Left lung (tissue), 10 donors: Measurements from ENCODE around the gene B3GALNT2. TPM values are rescaled to one million over a fixed set of nuclear protein-coding genes. Genes with fewer than 3 reads are reported as not detected.
"Not testable (repeated sequence)": the region's sequence is repeated elsewhere in the genome, so short reads cannot be mapped to it uniquely, and the experiment has no call there.

Source experiments
- ATAC-seq: fragments of 200-7000 bp; cut with Tn5 transposase; one replicate; pipeline ENCODE4 v1.9.1; 2020; ENCODE audit warnings: moderate library complexity
- DNase-seq, 4 donors: peaks; one replicate each; pipeline ENCODE4 v3.0.0-alpha.2; 2013 to 2020
- H3K27ac ChIP-seq, 2 donors: fragments of 200-600 bp; sonication (generic) in 1 of 2; one replicate each; pipeline versions ENCODE4 v1.5.0 to v1.8.0; 2020 to 2021
- H3K27me3 ChIP-seq, 2 donors: fragments of 200-600 bp; sonication (generic) in 1 of 2; one replicate each; pipeline versions ENCODE4 v1.5.0 to v1.8.0; 2020 to 2021
- H3K36me3 ChIP-seq, 2 donors: fragments of 200-600 bp; sonication (generic) in 1 of 2; one replicate each; pipeline versions ENCODE4 v1.5.0 to v1.8.0; 2020 to 2021
- H3K4me1 ChIP-seq, 2 donors: fragments of 200-600 bp; one replicate each; pipeline ENCODE4 v1.8.0; 2021
- H3K4me3 ChIP-seq, 2 donors: fragments of 200-600 bp; sonication (generic) in 1 of 2; one replicate each; pipeline versions ENCODE4 v1.5.0 to v1.8.0; 2020 to 2021; ENCODE audit warnings: mild to moderate bottlenecking in 1 of 2
- H3K9me3 ChIP-seq, 2 donors: fragments of 200-600 bp; sonication (generic) in 1 of 2; one replicate each; pipeline versions ENCODE4 v1.5.0 to v1.8.0; 2020 to 2021
- intact Hi-C, 2 donors: fragments of 100-400 bp; cut with DNase I; formaldehyde crosslinking; loops; one replicate each; pipeline versions ENCODE4 v1.11.2 to v1.14.2; 2022
- polyA plus RNA-seq, 6 donors: library from polyadenylated mRNA; unstranded; fragments of 120-200 nt; gene quantifications; one replicate each; pipeline ENCODE4 v1.2.1, GENCODE V29; 2013; ENCODE audit not compliant: insufficient read length in 6 of 6
- total RNA-seq, 2 donors: library from RNA; stranded (reverse); fragmentation: NEBNext Ultra II Directional; extraction: Animal tissue kit (Norgen Biotek cat#: 25700); gene quantifications; one replicate each; pipeline ENCODE4 v1.2.1, GENCODE V29; 2021
- TF ChIP-seq, protein P1 (sequence below), 2 donors: fragments of 200-600 bp; sonication (generic) in 1 of 2; IDR thresholded peaks; one replicate each; pipeline versions ENCODE4 v1.5.0 to v1.8.0; 2021; ENCODE audit warnings: antibody characterized with exemption in 2 of 2
- donor health status: DM: no; HTN: yes; CAD: no.
- donor health status: DM: no; HTN: no; CAD: no.

Gene B3GALNT2
- total and polyA plus RNA-seq, 8 donors, result 18.1 to 31.1 (median 25.2) TPM

DNA sequence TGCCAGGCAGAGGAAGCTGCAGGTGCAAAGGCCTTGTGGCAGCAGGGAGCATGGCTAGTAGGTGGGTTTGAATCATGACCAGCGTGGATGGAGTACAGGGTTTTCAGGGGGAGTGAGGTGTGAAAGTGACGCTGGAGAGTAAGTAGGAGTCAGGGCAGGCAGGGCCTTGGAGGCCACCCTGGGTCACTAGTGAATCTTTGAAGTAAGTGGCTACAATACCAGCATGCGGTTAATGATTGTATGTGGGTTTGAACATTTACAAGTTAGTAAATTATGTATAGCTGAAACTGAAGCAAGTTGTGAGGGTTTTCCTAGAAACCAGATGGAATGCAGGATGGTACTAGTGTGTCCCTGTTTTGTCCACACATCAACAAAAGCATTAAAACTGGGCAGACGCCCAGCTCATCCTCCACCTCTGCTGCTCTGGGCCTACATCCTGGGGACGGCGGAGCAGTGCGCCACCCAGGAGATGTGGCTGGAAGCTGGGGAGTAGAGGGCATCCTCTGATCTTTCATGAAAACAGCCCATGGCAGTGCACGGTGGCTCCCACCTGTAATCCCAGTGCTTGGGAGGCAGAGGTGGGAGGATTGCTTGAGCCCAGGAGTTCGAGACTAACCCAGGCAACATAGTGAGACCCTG is 41.2 kb upstream of the B3GALNT2 start:
- peaks cover 0 to 4% of the 10 kb centered on the region in 2 donors for H3K27me3 ChIP-seq
- H3K4me1 ChIP-seq, result no peaks in the 10 kb centered on the region
- H3K4me3 ChIP-seq, result no peak overlapping the region
- no peaks in the 10 kb centered on the region for H3K9me3 ChIP-seq
- no peak for DNase-seq
- ATAC-seq, result no peak
- H3K27ac ChIP-seq, result no peak overlapping the region
- intact Hi-C loops, result no loop called here
- H3K36me3 ChIP-seq, result no peaks in the 10 kb centered on the region
- TF ChIP-seq, protein P1, sequence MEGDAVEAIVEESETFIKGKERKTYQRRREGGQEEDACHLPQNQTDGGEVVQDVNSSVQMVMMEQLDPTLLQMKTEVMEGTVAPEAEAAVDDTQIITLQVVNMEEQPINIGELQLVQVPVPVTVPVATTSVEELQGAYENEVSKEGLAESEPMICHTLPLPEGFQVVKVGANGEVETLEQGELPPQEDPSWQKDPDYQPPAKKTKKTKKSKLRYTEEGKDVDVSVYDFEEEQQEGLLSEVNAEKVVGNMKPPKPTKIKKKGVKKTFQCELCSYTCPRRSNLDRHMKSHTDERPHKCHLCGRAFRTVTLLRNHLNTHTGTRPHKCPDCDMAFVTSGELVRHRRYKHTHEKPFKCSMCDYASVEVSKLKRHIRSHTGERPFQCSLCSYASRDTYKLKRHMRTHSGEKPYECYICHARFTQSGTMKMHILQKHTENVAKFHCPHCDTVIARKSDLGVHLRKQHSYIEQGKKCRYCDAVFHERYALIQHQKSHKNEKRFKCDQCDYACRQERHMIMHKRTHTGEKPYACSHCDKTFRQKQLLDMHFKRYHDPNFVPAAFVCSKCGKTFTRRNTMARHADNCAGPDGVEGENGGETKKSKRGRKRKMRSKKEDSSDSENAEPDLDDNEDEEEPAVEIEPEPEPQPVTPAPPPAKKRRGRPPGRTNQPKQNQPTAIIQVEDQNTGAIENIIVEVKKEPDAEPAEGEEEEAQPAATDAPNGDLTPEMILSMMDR (IDR thresholded peaks at IDR 0.05), result no peak

GRCh38 chr1:235542845-235543244 is 38.6 kb upstream of the B3GALNT2 start:
- H3K9me3 ChIP-seq, ATAC-seq, H3K4me1 ChIP-seq, H3K36me3 ChIP-seq, H3K4me3 ChIP-seq, H3K27ac ChIP-seq, intact Hi-C loops, DNase-seq, H3K27me3 ChIP-seq: not testable (repeated sequence)

DNA sequence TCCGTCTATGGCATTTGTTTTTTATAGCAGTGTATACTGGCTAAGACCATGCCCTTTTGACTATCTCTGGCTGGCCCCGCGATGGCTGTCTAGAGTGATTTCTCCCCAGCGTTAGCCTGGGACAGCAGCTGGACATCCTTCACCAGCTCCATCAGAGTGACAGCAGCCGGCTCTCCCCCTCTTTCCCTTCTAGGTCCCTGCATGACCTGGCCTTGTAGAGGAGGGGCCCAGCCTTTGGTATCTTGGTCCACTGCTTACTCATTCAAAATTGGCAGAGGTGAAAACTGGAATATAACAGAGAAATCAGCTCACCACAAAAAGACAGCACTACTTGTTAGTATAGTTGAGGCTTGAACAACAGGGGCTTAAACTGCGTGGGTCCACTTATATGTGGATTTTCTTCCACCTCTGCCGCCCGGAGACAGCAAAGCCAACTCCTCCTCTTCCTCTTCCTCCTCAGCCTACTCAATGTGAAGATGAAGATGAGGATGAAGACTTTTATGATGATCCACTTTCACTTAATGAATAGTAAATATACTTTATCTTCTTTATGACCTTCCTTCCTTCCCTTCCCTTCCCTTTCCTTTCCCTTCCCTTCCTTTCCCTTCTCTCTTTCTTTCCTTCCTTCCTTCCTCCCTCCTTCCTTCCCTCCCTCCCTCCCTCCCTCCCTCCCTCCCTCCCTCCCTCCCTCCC is 29.4 kb upstream of the B3GALNT2 start:
- DNase-seq (no peak), ATAC-seq (no peak)
- no peaks in the 10 kb centered on the region for H3K9me3 ChIP-seq
- no peaks in the 10 kb centered on the region for H3K4me1 ChIP-seq
- intact Hi-C loops, result no loop called here
- TF ChIP-seq, protein P1 (IDR thresholded peaks at IDR 0.05), result no peak
- H3K27ac ChIP-seq, result no peak overlapping the region
- no peaks in the 10 kb centered on the region for H3K36me3 ChIP-seq
- no peaks in the 10 kb centered on the region for H3K27me3 ChIP-seq
- H3K4me3 ChIP-seq, result no peak overlapping the region

DNA sequence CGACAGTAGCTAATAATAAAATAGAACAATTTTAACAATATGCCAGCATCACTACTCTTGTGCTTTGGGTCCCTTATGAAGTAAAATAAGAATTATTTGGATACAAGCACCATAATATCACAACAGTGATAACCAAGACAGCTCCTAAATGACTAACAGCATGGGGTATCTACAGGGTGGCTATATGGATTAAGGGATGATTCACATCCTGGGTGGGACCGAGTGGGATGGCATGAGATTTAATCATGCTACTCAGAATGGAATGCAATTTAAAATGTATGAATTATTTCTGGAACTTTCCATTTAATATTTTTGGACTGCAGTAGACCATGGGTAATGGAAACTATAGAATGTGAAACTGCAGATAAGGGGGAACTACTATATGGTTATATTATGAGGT is 28.1 kb upstream of the B3GALNT2 start:
- DNase-seq (no peak), ATAC-seq (no peak)
- intact Hi-C loops, result no loop called here
- Histone ChIP-seq H3K27me3 (no peaks in the 10 kb centered on the region), H3K27ac (no peak overlapping the region), H3K4me1 (no peaks in the 10 kb centered on the region), H3K36me3 (no peaks in the 10 kb centered on the region), H3K9me3 (no peaks in the 10 kb centered on the region), H3K4me3 (no peak overlapping the region)
- TF ChIP-seq, protein P1 (IDR thresholded peaks at IDR 0.05), result no peak

DNA sequence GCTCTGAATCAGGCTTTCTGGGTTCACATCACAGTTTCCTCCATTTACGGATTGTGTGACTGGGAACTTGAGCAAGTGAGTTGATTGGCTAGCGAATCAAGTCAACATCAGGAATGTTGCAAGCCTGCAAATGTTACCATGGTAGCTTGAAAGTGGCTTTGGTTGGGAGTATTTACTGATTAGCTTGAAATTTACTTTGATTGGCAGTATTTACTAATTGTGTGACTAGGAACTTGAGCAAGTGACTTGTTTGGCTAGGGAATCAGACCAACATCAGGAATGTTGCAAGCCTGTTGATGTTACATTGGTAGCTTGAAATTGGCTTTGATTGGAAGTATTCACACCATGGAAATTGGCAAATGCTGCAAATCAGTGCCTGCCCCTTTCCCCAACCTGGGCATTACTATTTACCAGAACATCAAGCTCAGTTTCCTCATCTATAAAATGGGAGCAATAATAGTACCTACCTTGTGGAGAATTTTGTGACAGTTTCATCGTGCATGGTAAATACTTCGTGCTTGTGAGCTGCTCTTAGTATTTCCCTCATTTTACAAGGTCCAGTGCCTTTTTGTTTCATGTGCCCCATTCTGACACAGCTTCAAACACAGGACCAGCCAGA is 23.1 kb upstream of the B3GALNT2 start:
- intact Hi-C loops, result no loop called here
- Histone ChIP-seq H3K9me3 (no peaks in the 10 kb centered on the region), H3K4me1 (no peaks in the 10 kb centered on the region), H3K27ac (no peak overlapping the region), H3K4me3 (no peak overlapping the region), H3K27me3 (no peaks in the 10 kb centered on the region), H3K36me3 (no peaks in the 10 kb centered on the region)
- DNase-seq, result peak in 1 of 4 donors; percentile 20
- TF ChIP-seq, protein P1 (IDR thresholded peaks at IDR 0.05), result no peak
- ATAC-seq, result peak; percentile 77
